Mesodermal cell (in vitro differentiated cells): Measurements from ENCODE around the gene CTDSP2.
"Not testable (repeated sequence)": the region's sequence is repeated elsewhere in the genome, so short reads cannot be mapped to it uniquely, and the experiment has no call there.

Experiments
- H3K27ac ChIP-seq: 2 replicates; pipeline ENCODE4 v1.7.0; 2013; ENCODE audit warnings: mild to moderate bottlenecking, low read depth, low read length, moderate library complexity; ENCODE audit not compliant: severe bottlenecking
- H3K36me3 ChIP-seq: 2 replicates; pipeline ENCODE4 v1.7.1; 2013; ENCODE audit warnings: mild to moderate bottlenecking, low read length, moderate library complexity; ENCODE audit not compliant: control insufficient read depth, insufficient read depth
- H3K4me1 ChIP-seq: one replicate; pipeline ENCODE4 v1.7.1; 2013; ENCODE audit warnings: mild to moderate bottlenecking, low read length; ENCODE audit not compliant: insufficient read depth, control insufficient read depth, poor library complexity, severe bottlenecking
- H3K4me3 ChIP-seq: 2 replicates; pipeline ENCODE4 v1.7.0; 2013; ENCODE audit warnings: low read length, control low read depth, mild to moderate bottlenecking; ENCODE audit not compliant: insufficient read depth, poor library complexity, severe bottlenecking; ENCODE audit errors: extremely low read depth
- H3K9me3 ChIP-seq: 2 replicates; pipeline ENCODE4 v1.7.1; 2013; ENCODE audit warnings: mild to moderate bottlenecking, low read length, moderate library complexity; ENCODE audit not compliant: control insufficient read depth
- WGBS, 2 experiments: methylation state at CpG; one replicate each; pipeline ENCODE4 v1.1.5; 2013; ENCODE audit warnings: missing lambda C conversion rate in 2 of 2; ENCODE audit not compliant: insufficient coverage in 2 of 2; 5-methylcytosine and 5-hydroxymethylcytosine counted together

The CTDSP2 gene

DNA sequence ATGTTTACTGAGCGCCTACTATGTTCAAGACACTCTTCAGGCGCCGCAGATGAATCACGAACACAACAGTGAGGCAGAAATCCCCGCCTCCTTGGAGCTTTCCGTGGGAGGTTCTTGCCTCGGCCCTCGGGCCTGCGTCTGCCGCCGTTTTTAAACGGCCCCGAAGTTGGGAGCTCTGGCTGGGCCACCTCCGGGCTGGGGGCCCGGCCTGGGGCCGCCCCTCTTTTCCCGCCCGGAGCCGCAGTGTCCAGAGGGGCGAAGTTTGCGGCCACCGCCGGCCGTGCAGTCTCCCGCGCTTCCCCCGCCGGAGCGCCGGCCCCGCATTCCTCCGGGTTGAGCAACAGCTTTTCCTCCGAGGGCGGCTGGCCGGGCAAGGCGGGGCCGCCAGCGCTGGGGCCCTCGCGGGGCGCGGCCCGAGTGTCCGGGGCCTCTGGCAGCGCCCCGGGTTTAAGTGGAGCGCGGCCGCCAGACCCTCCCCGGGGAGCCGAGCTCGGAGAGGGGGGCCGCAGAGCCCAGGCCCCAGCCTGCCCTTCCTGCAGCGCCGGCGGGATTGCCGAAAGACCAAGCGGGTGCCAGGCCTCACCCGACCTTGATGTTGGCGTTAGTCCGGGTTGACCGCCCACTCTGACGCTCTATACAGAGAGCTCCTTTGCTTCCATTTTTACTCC is 18.7 kb upstream of the CTDSP2 start:
- H3K36me3 ChIP-seq: no peaks in the 10 kb centered on the region
- peaks cover 16% of the 10 kb centered on the region for H3K4me1 ChIP-seq
- H3K4me3 ChIP-seq: peak overlapping the region; percentile 29
- H3K27ac ChIP-seq: peak overlapping the region; percentile 80
- H3K9me3 ChIP-seq: no peaks in the 10 kb centered on the region
- WGBS, 2 experiments: 6 to 10% methylated on average over 46 to 60 of the region's 63 CpGs

- 32 to 44% methylated on average over 4 of the region's 8 CpGs for WGBS, 2 experiments
- Histone ChIP-seq H3K4me3 (peak overlapping the region; percentile 29), H3K27ac (peak overlapping the region; percentile 80), H3K36me3 (no peaks in the 10 kb centered on the region), H3K9me3 (no peaks in the 10 kb centered on the region), H3K4me1 (peaks cover 16% of the 10 kb centered on the region)
These were observed 18.0 kb upstream of the CTDSP2 start for GRCh38 chr12:57864442-57865083.

DNA sequence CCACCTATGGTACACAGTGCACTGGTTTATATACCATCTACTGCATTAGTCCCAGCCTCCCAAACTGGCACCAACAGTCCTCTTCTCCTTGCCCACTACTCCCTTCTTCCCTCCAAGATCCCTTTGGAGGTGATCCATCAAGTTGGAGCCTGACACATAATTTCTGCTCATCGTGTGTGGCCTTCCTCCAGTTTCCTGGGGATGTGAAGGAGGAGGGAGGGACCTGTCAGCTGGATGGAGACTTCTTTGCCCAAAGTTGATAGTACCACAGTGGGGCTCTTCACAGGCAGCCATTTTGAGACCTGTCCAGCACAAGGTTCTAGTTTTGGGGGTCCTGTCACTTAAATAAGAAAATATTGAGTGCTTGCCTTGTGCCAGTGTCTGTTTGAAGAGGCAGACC is 17.1 kb upstream of the CTDSP2 start:
- Histone ChIP-seq H3K27ac (no peak overlapping the region), H3K36me3 (no peaks in the 10 kb centered on the region), H3K4me3 (no peak overlapping the region), H3K9me3 (no peaks in the 10 kb centered on the region), H3K4me1 (peaks cover 14% of the 10 kb centered on the region)
- WGBS, 2 experiments: no CpG with 5 or more reads among the region's 1 CpG

GRCh38 chr12:57861967-57862366 is 15.4 kb upstream of the CTDSP2 start:
- no peaks in the 10 kb centered on the region for H3K9me3 ChIP-seq
- H3K4me3 ChIP-seq: no peak overlapping the region
- H3K4me1 ChIP-seq: peaks cover 9% of the 10 kb centered on the region
- no peaks in the 10 kb centered on the region for H3K36me3 ChIP-seq
- 76 to 86% methylated on average over 1 to 3 of the region's 4 CpGs for WGBS, 2 experiments
- H3K27ac ChIP-seq: no peak overlapping the region

DNA sequence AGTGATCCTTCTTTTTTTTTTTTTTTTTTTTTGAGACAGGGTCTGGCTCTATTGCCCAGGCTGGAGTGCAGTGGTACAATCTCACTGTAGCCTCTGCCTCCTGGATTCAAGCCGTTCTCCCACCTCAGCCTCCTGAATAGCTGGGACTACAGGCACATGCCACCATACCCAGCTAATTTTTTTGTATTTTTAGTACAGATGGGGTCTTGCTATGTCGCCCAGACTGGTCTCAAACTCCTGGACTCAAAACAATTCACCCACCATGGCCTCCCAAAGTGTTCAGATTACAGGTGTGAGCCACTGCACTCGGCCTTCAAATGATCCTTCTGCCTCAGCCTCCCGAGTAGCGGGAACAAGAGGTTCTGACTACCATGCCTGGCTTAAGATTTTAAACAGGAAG is 14.4 kb upstream of the CTDSP2 start:
- not testable (repeated sequence) for H3K4me1 ChIP-seq, H3K27ac ChIP-seq, H3K9me3 ChIP-seq, H3K36me3 ChIP-seq, H3K4me3 ChIP-seq
- 83 to 90% methylated on average over 2 to 3 of the region's 5 CpGs for whole genome bisulfite sequencing, 2 experiments

GRCh38 chr12:57859121-57859520 is 12.6 kb upstream of the CTDSP2 start:
- Histone ChIP-seq H3K27ac (no peak overlapping the region), H3K4me1 (peaks cover 9% of the 10 kb centered on the region), H3K4me3 (no peak overlapping the region), H3K36me3 (no peaks in the 10 kb centered on the region), H3K9me3 (peaks cover 7% of the 10 kb centered on the region)
- WGBS, 2 experiments: 80% methylated on average over 1 of the region's 5 CpGs; no CpG with 5 or more reads in 1 of the 2 experiments

DNA sequence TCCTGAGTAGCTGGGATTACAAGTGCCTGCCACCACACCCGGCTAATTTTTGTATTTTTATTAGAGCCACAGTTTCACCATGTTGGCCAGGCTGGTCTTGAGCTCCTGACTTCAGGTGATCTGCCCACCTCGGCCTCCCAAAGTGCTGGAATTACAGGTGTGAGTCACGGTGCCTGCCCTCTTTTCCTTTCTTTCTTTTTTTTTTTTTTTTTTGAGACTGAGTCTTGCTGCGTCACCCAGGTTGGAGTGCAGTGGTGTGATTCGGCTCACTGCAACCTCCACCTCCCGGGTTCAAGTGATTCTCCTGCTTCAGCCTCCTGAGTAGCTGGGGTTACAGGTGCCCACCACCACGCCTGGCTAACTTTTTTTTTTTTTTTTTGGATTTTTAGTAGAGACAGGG is 11.6 kb upstream of the CTDSP2 start:
- H3K36me3 ChIP-seq, H3K9me3 ChIP-seq, H3K4me1 ChIP-seq, H3K4me3 ChIP-seq, H3K27ac ChIP-seq: not testable (repeated sequence)
- WGBS, 2 experiments: 87 to 90% methylated on average over 2 to 4 of the region's 7 CpGs

- H3K4me1 ChIP-seq: peaks cover 13% of the 10 kb centered on the region
- WGBS, 2 experiments: 79 to 85% methylated on average over 2 of the region's 6 CpGs
- H3K36me3 ChIP-seq: no peaks in the 10 kb centered on the region
- no peak overlapping the region for H3K27ac ChIP-seq
- no peak overlapping the region for H3K4me3 ChIP-seq
- H3K9me3 ChIP-seq: peaks cover 7% of the 10 kb centered on the region
These were observed 8.4 kb upstream of the CTDSP2 start for GRCh38 chr12:57854965-57855364.

GRCh38 chr12:57853864-57854556 is 7.5 kb upstream of the CTDSP2 start:
- Histone ChIP-seq H3K9me3 (peaks cover 7% of the 10 kb centered on the region), H3K4me3 (no peak overlapping the region), H3K36me3 (no peaks in the 10 kb centered on the region), H3K27ac (no peak overlapping the region), H3K4me1 (peaks cover 13% of the 10 kb centered on the region)
- WGBS, 2 experiments: 83 to 84% methylated on average over 2 of the region's 2 CpGs

GRCh38 chr12:57852620-57853500 is 6.3 kb upstream of the CTDSP2 start:
- H3K9me3 ChIP-seq: peaks cover 7% of the 10 kb centered on the region
- H3K4me3 ChIP-seq: peak overlapping the region; percentile 26
- peak overlapping the region; percentile 45 for H3K27ac ChIP-seq
- H3K36me3 ChIP-seq: no peaks in the 10 kb centered on the region
- 12 to 22% methylated on average over 9 to 26 of the region's 38 CpGs for WGBS, 2 experiments
- peaks cover 13% of the 10 kb centered on the region for H3K4me1 ChIP-seq
